HEK293 (cell line): ENCODE measurements around the gene PLCG2.

ENCODE experiments used
- CTCF ChIA-PET: fragments of 350-600 bp; formaldehyde crosslinking; extraction: SDS; loops from one replicate; lab custom pipeline; 2021; ENCODE audit warnings: antibody characterized with exemption; lab: Yijun Ruan, JAX
- POLR2A ChIA-PET: fragments of 300-600 bp; formaldehyde crosslinking; extraction: SDS; loops from one replicate; lab custom pipeline; 2020; ENCODE audit warnings: antibody characterized with exemption, inconsistent platforms; lab: Yijun Ruan, JAX
- H3K27ac ChIP-seq: fragments of 200-500 bp; sonication (Bioruptor generic); 2 replicates; pipeline ENCODE4 v1.5.1; 2014; ENCODE audit warnings: low read depth, low read length, control low read depth, inconsistent platforms; ENCODE audit errors: extremely low read depth
- H3K36me3 ChIP-seq, 2 experiments: fragments of 200-500 bp in 1 of 2; sonication (Bioruptor generic) in 1 of 2; 1 replicate in 1 of 2; 2 replicates in 1 of 2; pipeline ENCODE4 v1.5.1; 2014 to 2017; ENCODE audit warnings: inconsistent platforms in 2 of 2, low read length in 2 of 2; ENCODE audit not compliant: control insufficient read depth in 2 of 2, insufficient read depth in 1 of 2
- H3K4me1 ChIP-seq: fragments of 200-500 bp; sonication (Bioruptor generic); 2 replicates; pipeline ENCODE4 v1.5.1; 2014; ENCODE audit warnings: mild to moderate bottlenecking, low read length, inconsistent platforms; ENCODE audit not compliant: control insufficient read depth, insufficient read depth
- H3K4me3 ChIP-seq: 2 replicates; pipeline ENCODE4 v1.5.1; 2011; ENCODE audit warnings: low read depth, mild to moderate bottlenecking, control low read depth, low read length, moderate library complexity
- H3K9me3 ChIP-seq: fragments of 200-500 bp; sonication (Bioruptor generic); 2 replicates; pipeline ENCODE4 v1.5.1; 2014; ENCODE audit warnings: low read depth, low read length, inconsistent platforms; ENCODE audit not compliant: control insufficient read depth, insufficient read depth
- BCL11A ChIP-seq: fragments of 450-650 bp; formaldehyde crosslinking; IDR thresholded peaks from 2 replicates; pipeline ENCODE4 v1.5.1; 2016; ENCODE audit warnings: low read depth, missing biosample characterization, missing genetic modification characterization
- FEZF1 ChIP-seq: fragments of 450-650 bp; formaldehyde crosslinking; IDR thresholded peaks from 2 replicates; pipeline ENCODE4 v1.5.1; 2016; ENCODE audit warnings: missing biosample characterization, missing genetic modification characterization
- GLIS1 ChIP-seq: fragments of 450-650 bp; formaldehyde crosslinking; IDR thresholded peaks from 2 replicates; pipeline ENCODE4 v1.5.1; 2016; ENCODE audit warnings: missing biosample characterization, missing genetic modification characterization
- ZBTB21 ChIP-seq: fragments of 450-650 bp; formaldehyde crosslinking; IDR thresholded peaks from 2 replicates; pipeline ENCODE4 v1.5.1; 2017; ENCODE audit warnings: missing biosample characterization, missing genetic modification characterization
- ZBTB8A ChIP-seq: fragments of 450-650 bp; formaldehyde crosslinking; IDR thresholded peaks from 2 replicates; pipeline ENCODE4 v1.5.1; 2016; ENCODE audit warnings: missing biosample characterization, missing genetic modification characterization
- ZNF184 ChIP-seq: fragments of 450-650 bp; IDR thresholded peaks from 2 replicates; pipeline ENCODE4 v1.5.1; 2018; ENCODE audit warnings: missing biosample characterization, mild to moderate bottlenecking, missing genetic modification characterization
- ZNF274 ChIP-seq, 2 experiments: fragments of 200-500 bp in 1 of 2; fragments of 450-650 bp in 1 of 2; sonication (Bioruptor generic) in 1 of 2; formaldehyde crosslinking in 1 of 2; IDR thresholded peaks; 2 replicates each; pipeline versions ENCODE4 v1.5.1 to v1.6.1; 2014 to 2016; ENCODE audit warnings: borderline replicate concordance in 1 of 2, inconsistent platforms in 1 of 2, low read length in 1 of 2, missing biosample characterization in 1 of 2, missing genetic modification characterization in 1 of 2
- ZNF292 ChIP-seq: fragments of 450-650 bp; formaldehyde crosslinking; IDR thresholded peaks from 2 replicates; pipeline ENCODE4 v1.5.1; 2016; ENCODE audit warnings: low read depth, missing biosample characterization, missing genetic modification characterization, borderline replicate concordance
- ZNF473 ChIP-seq: fragments of 450-650 bp; formaldehyde crosslinking; IDR thresholded peaks from 2 replicates; pipeline ENCODE4 v1.5.1; 2017; ENCODE audit warnings: missing biosample characterization, missing genetic modification characterization
- ZNF530 ChIP-seq: fragments of 450-650 bp; formaldehyde crosslinking; IDR thresholded peaks from 2 replicates; pipeline ENCODE4 v1.5.1; 2016; ENCODE audit warnings: low read depth, missing biosample characterization, missing genetic modification characterization
- ZNF585B ChIP-seq: fragments of 450-650 bp; formaldehyde crosslinking; IDR thresholded peaks from 2 replicates; pipeline ENCODE4 v1.5.1; 2016; ENCODE audit warnings: missing biosample characterization, missing genetic modification characterization
- ZNF610 ChIP-seq: fragments of 450-650 bp; formaldehyde crosslinking; IDR thresholded peaks from 2 replicates; pipeline ENCODE4 v1.5.1; 2016; ENCODE audit warnings: missing biosample characterization, missing genetic modification characterization, borderline replicate concordance
- ZNF670 ChIP-seq: fragments of 450-650 bp; formaldehyde crosslinking; IDR thresholded peaks from 2 replicates; pipeline ENCODE4 v1.5.1; 2016; ENCODE audit warnings: missing biosample characterization, missing genetic modification characterization, low read depth
- ZNF76 ChIP-seq: fragments of 450-650 bp; formaldehyde crosslinking; IDR thresholded peaks from 2 replicates; pipeline ENCODE4; 2016; ENCODE audit warnings: low read depth, missing biosample characterization, missing genetic modification characterization, borderline replicate concordance
- ZSCAN16 ChIP-seq: fragments of 450-650 bp; formaldehyde crosslinking; IDR thresholded peaks from 2 replicates; pipeline ENCODE4 v1.5.1; 2016; ENCODE audit warnings: missing biosample characterization, missing genetic modification characterization
- ZSCAN23 ChIP-seq: fragments of 450-650 bp; formaldehyde crosslinking; IDR thresholded peaks from 2 replicates; pipeline ENCODE4 v1.5.1; 2016; ENCODE audit warnings: missing biosample characterization, missing genetic modification characterization
- TF ChIP-seq, protein P1 (sequence below): fragments of 450-650 bp; IDR thresholded peaks from 2 replicates; pipeline ENCODE4 v1.5.1; 2018; ENCODE audit warnings: missing biosample characterization, missing genetic modification characterization
- TF ChIP-seq, protein P2 (sequence below): fragments of 450-650 bp; formaldehyde crosslinking; IDR thresholded peaks from 2 replicates; pipeline ENCODE4 v1.5.1; 2016; ENCODE audit warnings: missing biosample characterization, missing genetic modification characterization
- TF ChIP-seq, protein P3 (sequence below): fragments of 450-650 bp; formaldehyde crosslinking; IDR thresholded peaks from 2 replicates; pipeline ENCODE4 v1.5.1; 2016; ENCODE audit warnings: missing biosample characterization, missing genetic modification characterization
- TF ChIP-seq, protein P4 (sequence below): fragments of 450-650 bp; formaldehyde crosslinking; IDR thresholded peaks from 2 replicates; pipeline ENCODE4 v1.5.1; 2016; ENCODE audit warnings: missing biosample characterization, missing genetic modification characterization
- TF ChIP-seq, protein P5 (sequence below): sonication (generic); formaldehyde crosslinking; IDR thresholded peaks from 2 replicates; pipeline ENCODE4 v1.8.1; 2022; ENCODE audit warnings: mild to moderate bottlenecking, moderate library complexity, missing genetic modification reagents

The PLCG2 gene

DNA sequence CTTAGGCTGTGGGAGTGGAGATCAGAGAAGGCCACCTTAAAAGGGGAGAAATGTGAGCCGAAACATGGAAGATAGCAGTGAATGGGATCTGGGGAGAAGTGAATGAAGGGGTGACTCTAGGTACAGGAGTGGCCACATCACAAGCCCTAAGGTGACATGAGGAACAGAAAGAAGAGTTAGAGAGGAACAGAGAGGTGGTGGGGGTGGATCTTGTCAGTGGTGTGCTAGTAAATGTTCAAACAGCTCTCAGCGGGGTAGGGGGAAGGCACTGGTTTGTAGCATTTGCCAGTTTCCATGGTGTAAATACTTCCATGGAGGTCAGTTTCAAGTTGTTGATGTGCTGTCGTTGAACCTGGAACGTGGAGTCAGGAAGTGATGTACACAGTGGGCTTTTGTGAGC lies 141.4 kb downstream of the PLCG2 start:
- TF ChIP-seq, protein P1, sequence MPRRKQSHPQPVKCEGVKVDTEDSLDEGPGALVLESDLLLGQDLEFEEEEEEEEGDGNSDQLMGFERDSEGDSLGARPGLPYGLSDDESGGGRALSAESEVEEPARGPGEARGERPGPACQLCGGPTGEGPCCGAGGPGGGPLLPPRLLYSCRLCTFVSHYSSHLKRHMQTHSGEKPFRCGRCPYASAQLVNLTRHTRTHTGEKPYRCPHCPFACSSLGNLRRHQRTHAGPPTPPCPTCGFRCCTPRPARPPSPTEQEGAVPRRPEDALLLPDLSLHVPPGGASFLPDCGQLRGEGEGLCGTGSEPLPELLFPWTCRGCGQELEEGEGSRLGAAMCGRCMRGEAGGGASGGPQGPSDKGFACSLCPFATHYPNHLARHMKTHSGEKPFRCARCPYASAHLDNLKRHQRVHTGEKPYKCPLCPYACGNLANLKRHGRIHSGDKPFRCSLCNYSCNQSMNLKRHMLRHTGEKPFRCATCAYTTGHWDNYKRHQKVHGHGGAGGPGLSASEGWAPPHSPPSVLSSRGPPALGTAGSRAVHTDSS (tag by site-specific recombination) = no peak
- no peak for TF ChIP-seq ZSCAN16
- no peak for TF ChIP-seq ZBTB21 (tag by site-specific recombination)
- no peak for TF ChIP-seq ZNF292 (tag by site-specific recombination)
- TF ChIP-seq ZNF473 (tag by site-specific recombination) = no peak
- no peak for TF ChIP-seq ZNF585B
- POLR2A ChIA-PET = no interaction called here
- peaks cover 0 to 5% of the 10 kb centered on the region in 2 experiments; a peak in 1 of 3 replicates for H3K36me3 ChIP-seq
- H3K9me3 ChIP-seq = no peaks in the 10 kb centered on the region
- H3K4me3 ChIP-seq = no peak overlapping the region
- CTCF ChIA-PET = no interaction called here
- H3K4me1 ChIP-seq = no peaks in the 10 kb centered on the region
- H3K27ac ChIP-seq = no peak overlapping the region

DNA sequence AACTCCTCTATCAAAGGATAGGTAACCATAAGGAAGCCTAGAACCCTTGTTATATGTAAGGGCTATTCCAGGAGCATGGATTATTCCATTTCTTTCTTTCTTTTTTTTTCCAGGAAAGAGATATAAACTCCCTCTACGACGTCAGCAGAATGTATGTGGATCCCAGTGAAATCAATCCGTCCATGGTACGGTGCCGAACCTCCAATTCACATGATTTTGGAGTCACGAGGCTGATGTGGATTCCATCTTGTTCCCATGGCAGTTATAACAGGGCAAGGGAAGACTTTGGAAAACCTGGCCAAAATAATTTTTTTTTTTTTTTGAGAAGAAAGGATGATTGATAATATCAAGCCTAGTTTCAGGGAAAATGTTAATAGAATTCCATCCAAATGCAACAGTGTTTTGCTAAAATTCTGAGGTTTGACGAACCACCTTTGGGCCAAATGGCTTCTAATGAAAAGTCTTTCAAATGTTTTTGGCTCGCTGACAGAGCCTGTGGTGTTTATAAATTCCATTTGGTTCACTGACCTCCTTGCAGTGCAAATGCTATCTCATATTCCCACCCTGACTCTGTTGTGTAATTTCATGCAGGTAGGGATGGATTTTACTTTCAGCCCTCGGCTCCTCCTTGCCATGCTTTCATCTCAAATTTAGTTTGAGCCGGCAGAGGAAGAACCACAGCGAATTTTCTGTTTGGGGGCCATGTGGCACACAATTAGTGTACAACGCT lies 142.2 kb downstream of the PLCG2 start:
- CTCF ChIA-PET = no interaction called here

More for the DNA sequence above, 142.2 kb downstream of the PLCG2 start:
- Histone ChIP-seq H3K9me3 (no peaks in the 10 kb centered on the region), H3K27ac (no peak overlapping the region), H3K4me3 (no peak overlapping the region), H3K4me1 (no peaks in the 10 kb centered on the region), H3K36me3 (peaks cover 0 to 5% of the 10 kb centered on the region in 2 experiments; a peak in 1 of 3 replicates)
- POLR2A ChIA-PET = no interaction called here
- TF ChIP-seq, protein P2, sequence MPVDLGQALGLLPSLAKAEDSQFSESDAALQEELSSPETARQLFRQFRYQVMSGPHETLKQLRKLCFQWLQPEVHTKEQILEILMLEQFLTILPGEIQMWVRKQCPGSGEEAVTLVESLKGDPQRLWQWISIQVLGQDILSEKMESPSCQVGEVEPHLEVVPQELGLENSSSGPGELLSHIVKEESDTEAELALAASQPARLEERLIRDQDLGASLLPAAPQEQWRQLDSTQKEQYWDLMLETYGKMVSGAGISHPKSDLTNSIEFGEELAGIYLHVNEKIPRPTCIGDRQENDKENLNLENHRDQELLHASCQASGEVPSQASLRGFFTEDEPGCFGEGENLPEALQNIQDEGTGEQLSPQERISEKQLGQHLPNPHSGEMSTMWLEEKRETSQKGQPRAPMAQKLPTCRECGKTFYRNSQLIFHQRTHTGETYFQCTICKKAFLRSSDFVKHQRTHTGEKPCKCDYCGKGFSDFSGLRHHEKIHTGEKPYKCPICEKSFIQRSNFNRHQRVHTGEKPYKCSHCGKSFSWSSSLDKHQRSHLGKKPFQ (tag by site-specific recombination) = no peak
- TF ChIP-seq FEZF1 (no peak), ZNF530 (no peak), ZNF670 (tag by site-specific recombination) (no peak), ZSCAN23 (tag by site-specific recombination) (no peak), ZBTB8A (tag by site-specific recombination) (no peak), BCL11A (tag by site-specific recombination) (no peak), ZNF610 (tag by site-specific recombination) (no peak), ZNF184 (tag by site-specific recombination) (no peak), ZNF76 (tag by site-specific recombination) (no peak), GLIS1 (no peak), ZNF274 (IDR thresholded peaks at IDR 0.05; ENCODE audit: low read length) (no peak), ZNF274 (tag by site-specific recombination; IDR thresholded peaks at IDR 0.05; ENCODE audit: borderline replicate concordance) (no peak)
- TF ChIP-seq, protein P1 (tag by site-specific recombination) = no peak
- TF ChIP-seq, protein P3, sequence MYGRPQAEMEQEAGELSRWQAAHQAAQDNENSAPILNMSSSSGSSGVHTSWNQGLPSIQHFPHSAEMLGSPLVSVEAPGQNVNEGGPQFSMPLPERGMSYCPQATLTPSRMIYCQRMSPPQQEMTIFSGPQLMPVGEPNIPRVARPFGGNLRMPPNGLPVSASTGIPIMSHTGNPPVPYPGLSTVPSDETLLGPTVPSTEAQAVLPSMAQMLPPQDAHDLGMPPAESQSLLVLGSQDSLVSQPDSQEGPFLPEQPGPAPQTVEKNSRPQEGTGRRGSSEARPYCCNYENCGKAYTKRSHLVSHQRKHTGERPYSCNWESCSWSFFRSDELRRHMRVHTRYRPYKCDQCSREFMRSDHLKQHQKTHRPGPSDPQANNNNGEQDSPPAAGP (tag by site-specific recombination) = no peak
- TF ChIP-seq, protein P4, sequence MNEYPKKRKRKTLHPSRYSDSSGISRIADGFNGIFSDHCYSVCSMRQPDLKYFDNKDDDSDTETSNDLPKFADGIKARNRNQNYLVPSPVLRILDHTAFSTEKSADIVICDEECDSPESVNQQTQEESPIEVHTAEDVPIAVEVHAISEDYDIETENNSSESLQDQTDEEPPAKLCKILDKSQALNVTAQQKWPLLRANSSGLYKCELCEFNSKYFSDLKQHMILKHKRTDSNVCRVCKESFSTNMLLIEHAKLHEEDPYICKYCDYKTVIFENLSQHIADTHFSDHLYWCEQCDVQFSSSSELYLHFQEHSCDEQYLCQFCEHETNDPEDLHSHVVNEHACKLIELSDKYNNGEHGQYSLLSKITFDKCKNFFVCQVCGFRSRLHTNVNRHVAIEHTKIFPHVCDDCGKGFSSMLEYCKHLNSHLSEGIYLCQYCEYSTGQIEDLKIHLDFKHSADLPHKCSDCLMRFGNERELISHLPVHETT = no peak
- TF ChIP-seq, protein P5, sequence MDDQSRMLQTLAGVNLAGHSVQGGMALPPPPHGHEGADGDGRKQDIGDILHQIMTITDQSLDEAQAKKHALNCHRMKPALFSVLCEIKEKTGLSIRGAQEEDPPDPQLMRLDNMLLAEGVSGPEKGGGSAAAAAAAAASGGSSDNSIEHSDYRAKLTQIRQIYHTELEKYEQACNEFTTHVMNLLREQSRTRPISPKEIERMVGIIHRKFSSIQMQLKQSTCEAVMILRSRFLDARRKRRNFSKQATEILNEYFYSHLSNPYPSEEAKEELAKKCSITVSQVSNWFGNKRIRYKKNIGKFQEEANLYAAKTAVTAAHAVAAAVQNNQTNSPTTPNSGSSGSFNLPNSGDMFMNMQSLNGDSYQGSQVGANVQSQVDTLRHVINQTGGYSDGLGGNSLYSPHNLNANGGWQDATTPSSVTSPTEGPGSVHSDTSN = no peak
